Measurements from ENCODE around the gene LGR6.

- no peak for TF ChIP-seq GATA2 (IDR thresholded peaks at IDR 0.05; ENCODE audit: low read depth, low read length)
- no peak for TF ChIP-seq GATA3 (IDR thresholded peaks at IDR 0.05; ENCODE audit: low read depth, low read length)
Observed at GRCh38 chr1:202361701-202362100, 168.1 kb downstream of the LGR6 start.

Data from SH-SY5Y (cell line).